GM13977 (cell line): ENCODE data around the gene KBTBD8.

ENCODE experiments used
- DNase-seq: peaks from one replicate; pipeline ENCODE4 v3.0.0; 2012; ENCODE audit warnings: low spot score
- CTCF ChIP-seq: IDR thresholded peaks from 2 replicates; pipeline ENCODE4 v1.5.1; 2012; ENCODE audit warnings: mild to moderate bottlenecking, control low read depth; ENCODE audit not compliant: insufficient read depth; ENCODE audit errors: extremely low read depth, missing control alignments
- in situ Hi-C: fragments of 300-500 bp; cut with MboI; formaldehyde crosslinking; loops from one replicate; pipeline ENCODE4 v1.12.0; 2022; ENCODE audit warnings: low sequenced_read_pairs, low pct_unique_long_range_greater_than_20kb, mixed read lengths, inconsistent platforms; ENCODE audit not compliant: unreplicated experiment

Gene KBTBD8

GRCh38 chr3:66993082-66993481, 5.0 kb upstream of the KBTBD8 start:
- in situ Hi-C loops, result loop anchor here (25.0 kb wide), 1 partner anchor 369 kb away; no protein-coding TSS in a partner anchor
- no peak for TF ChIP-seq CTCF
- DNase-seq, result no peak

- no peak for TF ChIP-seq CTCF
- DNase-seq, result no peak
- in situ Hi-C loops, result loop anchor here (25.0 kb wide), 1 partner anchor 368 kb away; no protein-coding TSS in a partner anchor
Observed at GRCh38 chr3:66994588-66994987, 3.5 kb upstream of the KBTBD8 start.

- in situ Hi-C loops, result loop anchor here (25.0 kb wide), 1 partner anchor 366 kb away; no protein-coding TSS in a partner anchor
- no peak for TF ChIP-seq CTCF
- no peak for DNase-seq
Observed at GRCh38 chr3:66996696-66997095, 1.4 kb upstream of the KBTBD8 start.

DNA sequence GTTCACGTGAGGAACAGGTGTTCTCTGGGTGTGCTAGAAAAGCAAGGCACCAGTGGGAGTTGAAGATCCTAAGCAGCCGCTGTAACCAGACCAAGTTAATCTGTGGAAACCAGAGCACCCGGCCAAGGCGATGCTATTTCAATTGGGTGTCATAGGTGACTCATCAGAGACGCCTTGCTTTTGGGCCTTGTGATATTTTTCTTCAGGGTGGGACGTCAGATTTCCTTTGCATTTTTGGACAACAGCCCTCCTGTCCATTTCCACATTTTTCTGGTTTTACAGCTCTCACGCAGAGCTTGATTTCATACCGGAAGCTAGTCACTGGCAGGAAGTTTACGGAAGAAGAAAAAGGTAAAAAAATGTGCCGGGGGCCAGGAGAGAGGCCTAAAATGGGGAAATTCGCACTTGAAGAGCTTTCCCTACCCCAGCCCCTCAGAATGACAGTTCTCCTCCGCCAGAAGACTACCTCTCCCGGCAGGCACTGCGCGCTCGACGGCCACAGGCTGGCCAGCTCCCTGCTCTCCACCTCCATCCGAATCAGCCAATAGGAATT, 471 bp upstream of the KBTBD8 start:
- no peak for TF ChIP-seq CTCF
- no peak for DNase-seq
- in situ Hi-C loops, result loop anchor here (25.0 kb wide), 1 partner anchor 365 kb away; no protein-coding TSS in a partner anchor

GRCh38 chr3:66998904-66999235, 763 bp downstream of the KBTBD8 start:
- TF ChIP-seq CTCF, result no peak
- in situ Hi-C loops, result loop anchor here (25.0 kb wide), 1 partner anchor 363 kb away; no protein-coding TSS in a partner anchor
- no peak for DNase-seq

DNA sequence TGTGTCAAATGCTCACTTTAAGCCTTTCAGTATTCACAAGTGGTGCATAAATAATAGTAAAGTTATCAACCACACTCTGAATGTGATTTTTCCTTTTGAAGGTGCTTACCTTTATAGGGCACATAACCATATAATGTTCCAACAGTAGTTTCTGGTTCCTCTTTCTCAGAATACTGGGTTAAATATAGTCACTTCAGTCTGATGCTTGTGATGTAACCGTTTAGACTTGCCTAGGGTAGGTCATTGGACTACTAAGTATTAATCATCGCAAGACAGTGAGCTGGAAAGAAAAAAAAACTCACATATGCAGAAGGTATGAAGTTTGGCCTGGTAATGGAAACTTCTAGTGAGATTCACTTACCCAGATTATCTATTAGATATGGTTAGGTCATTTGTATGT, 1.9 kb downstream of the KBTBD8 start:
- DNase-seq, result peak; percentile 61
- no peak for TF ChIP-seq CTCF
- in situ Hi-C loops, result no loop called here
